Lower lobe of right lung (tissue), 2 donors: ENCODE data around the gene AJM1. TPM values are rescaled to one million over a fixed set of nuclear protein-coding genes. Genes with fewer than 3 reads are reported as not detected.
"Not testable (repeated sequence)": the region's sequence is repeated elsewhere in the genome, so short reads cannot be mapped to it uniquely, and the experiment has no call there.

Experiments used
- ATAC-seq, 2 donors: fragments of 200-7000 bp; cut with Tn5 transposase; one replicate each; pipeline ENCODE4 v1.9.1; 2020 to 2022; ENCODE audit warnings: mild to moderate bottlenecking in 2 of 2, moderate library complexity in 2 of 2
- DNase-seq: peaks from one replicate; pipeline ENCODE4 v3.0.0-alpha.2; 2020
- H3K27ac ChIP-seq: fragments of 200-600 bp; one replicate; pipeline ENCODE4 v1.8.0; 2022
- H3K27me3 ChIP-seq: fragments of 200-600 bp; one replicate; pipeline ENCODE4 v1.8.0; 2022; ENCODE audit warnings: low read depth
- H3K36me3 ChIP-seq: fragments of 200-600 bp; one replicate; pipeline ENCODE4 v1.8.0; 2022; ENCODE audit warnings: mild to moderate bottlenecking
- H3K4me1 ChIP-seq: fragments of 200-600 bp; one replicate; pipeline ENCODE4 v1.8.0; 2022
- H3K4me3 ChIP-seq: fragments of 200-600 bp; one replicate; pipeline ENCODE4 v1.8.0; 2022; ENCODE audit warnings: mild to moderate bottlenecking
- H3K9me3 ChIP-seq: fragments of 200-600 bp; one replicate; pipeline ENCODE4 v1.8.0; 2022
- CTCF ChIP-seq: fragments of 200-600 bp; IDR thresholded peaks from one replicate; pipeline ENCODE4 v1.8.0; 2022; ENCODE audit warnings: antibody characterized with exemption, mild to moderate bottlenecking
- intact Hi-C: fragments of 100-400 bp; cut with DNase I; formaldehyde crosslinking; loops from one replicate; pipeline ENCODE4 v1.11.0; 2022
- total RNA-seq: library from RNA; stranded (reverse); fragmentation: NEBNext Ultra II Directional; extraction: Animal tissue kit (Norgen Biotek cat#: 25700); gene quantifications from one replicate; pipeline ENCODE4 v1.2.1, GENCODE V29; 2021
- donor health status: DM: no; HTN: yes; CAD: no; lungs with severe emphysema.

The AJM1 gene
- total RNA-seq, 1 donor from 2014 or later = 3.5 TPM

GRCh38 chr9:136865041-136865767, 22.9 kb downstream of the AJM1 start:
- no peaks in the 10 kb centered on the region for H3K27me3 ChIP-seq
- H3K4me3 ChIP-seq = peak overlapping the region; percentile 79
- H3K9me3 ChIP-seq = no peaks in the 10 kb centered on the region
- H3K36me3 ChIP-seq = peaks cover 41% of the 10 kb centered on the region
- peak overlapping the region; percentile 94 for H3K27ac ChIP-seq
- DNase-seq (no peak), ATAC-seq (peak in 1 of 2 donors; percentile 3)
- intact Hi-C loops = no loop called here
- no peak for TF ChIP-seq CTCF
- peaks cover 23% of the 10 kb centered on the region for H3K4me1 ChIP-seq

- peak; percentile 60 for DNase-seq
- Histone ChIP-seq H3K27me3 (no peaks in the 10 kb centered on the region), H3K4me3 (peak overlapping the region; percentile 79), H3K27ac (peak overlapping the region; percentile 94), H3K4me1 (peaks cover 23% of the 10 kb centered on the region), H3K36me3 (peaks cover 37% of the 10 kb centered on the region), H3K9me3 (no peaks in the 10 kb centered on the region)
- ATAC-seq = peak; percentile 51 to 57
- no peak for TF ChIP-seq CTCF
- intact Hi-C loops = no loop called here
Observed at GRCh38 chr9:136865768-136866103, 23.5 kb downstream of the AJM1 start.

- H3K27ac ChIP-seq = peak overlapping the region; percentile 94
- peak; percentile 45 for DNase-seq
- intact Hi-C loops = not testable (repeated sequence)
Observed at GRCh38 chr9:136866898-136867421, 24.7 kb downstream of the AJM1 start.

GRCh38 chr9:136867480-136867879, 25.2 kb downstream of the AJM1 start:
- no peak for TF ChIP-seq CTCF
- DNase-seq = no peak
- Histone ChIP-seq H3K4me3 (peak overlapping the region; percentile 79), H3K4me1 (peaks cover 23% of the 10 kb centered on the region), H3K9me3 (no peaks in the 10 kb centered on the region), H3K36me3 (peaks cover 19% of the 10 kb centered on the region), H3K27me3 (no peaks in the 10 kb centered on the region), H3K27ac (no peak overlapping the region)
- ATAC-seq = no peak
- intact Hi-C loops = no loop called here

More at GRCh38 chr9:136866898-136867421, 24.7 kb downstream of the AJM1 start:
- Histone ChIP-seq H3K4me3 (peak overlapping the region; percentile 79), H3K4me1 (peaks cover 23% of the 10 kb centered on the region), H3K36me3 (peaks cover 24% of the 10 kb centered on the region)
- H3K27me3 ChIP-seq, ATAC-seq, H3K9me3 ChIP-seq: not testable (repeated sequence)

GRCh38 chr9:136867917-136868316, 25.6 kb downstream of the AJM1 start:
- peaks cover 23% of the 10 kb centered on the region for H3K4me1 ChIP-seq
- intact Hi-C loops = no loop called here
- no peak for ATAC-seq
- H3K4me3 ChIP-seq = no peak overlapping the region
- peaks cover 15% of the 10 kb centered on the region for H3K36me3 ChIP-seq
- TF ChIP-seq CTCF = no peak
- DNase-seq = no peak
- no peak overlapping the region for H3K27ac ChIP-seq
- H3K27me3 ChIP-seq = no peaks in the 10 kb centered on the region
- no peaks in the 10 kb centered on the region for H3K9me3 ChIP-seq

GRCh38 chr9:136868644-136869043, 26.4 kb downstream of the AJM1 start:
- Histone ChIP-seq H3K9me3 (no peaks in the 10 kb centered on the region), H3K4me1 (peaks cover 22% of the 10 kb centered on the region), H3K36me3 (peaks cover 8% of the 10 kb centered on the region), H3K4me3 (no peak overlapping the region), H3K27me3 (no peaks in the 10 kb centered on the region), H3K27ac (no peak overlapping the region)
- no peak for TF ChIP-seq CTCF
- no peak for ATAC-seq
- intact Hi-C loops = no loop called here
- DNase-seq = no peak

GRCh38 chr9:136869611-136870010, 27.3 kb downstream of the AJM1 start:
- H3K4me3 ChIP-seq, intact Hi-C loops, H3K36me3 ChIP-seq, DNase-seq, H3K27me3 ChIP-seq, H3K9me3 ChIP-seq, ATAC-seq, H3K27ac ChIP-seq: not testable (repeated sequence)
- H3K4me1 ChIP-seq = peaks cover 15% of the 10 kb centered on the region
